ENCODE data around the gene ZNF467.

ZNF467 gene

DNA sequence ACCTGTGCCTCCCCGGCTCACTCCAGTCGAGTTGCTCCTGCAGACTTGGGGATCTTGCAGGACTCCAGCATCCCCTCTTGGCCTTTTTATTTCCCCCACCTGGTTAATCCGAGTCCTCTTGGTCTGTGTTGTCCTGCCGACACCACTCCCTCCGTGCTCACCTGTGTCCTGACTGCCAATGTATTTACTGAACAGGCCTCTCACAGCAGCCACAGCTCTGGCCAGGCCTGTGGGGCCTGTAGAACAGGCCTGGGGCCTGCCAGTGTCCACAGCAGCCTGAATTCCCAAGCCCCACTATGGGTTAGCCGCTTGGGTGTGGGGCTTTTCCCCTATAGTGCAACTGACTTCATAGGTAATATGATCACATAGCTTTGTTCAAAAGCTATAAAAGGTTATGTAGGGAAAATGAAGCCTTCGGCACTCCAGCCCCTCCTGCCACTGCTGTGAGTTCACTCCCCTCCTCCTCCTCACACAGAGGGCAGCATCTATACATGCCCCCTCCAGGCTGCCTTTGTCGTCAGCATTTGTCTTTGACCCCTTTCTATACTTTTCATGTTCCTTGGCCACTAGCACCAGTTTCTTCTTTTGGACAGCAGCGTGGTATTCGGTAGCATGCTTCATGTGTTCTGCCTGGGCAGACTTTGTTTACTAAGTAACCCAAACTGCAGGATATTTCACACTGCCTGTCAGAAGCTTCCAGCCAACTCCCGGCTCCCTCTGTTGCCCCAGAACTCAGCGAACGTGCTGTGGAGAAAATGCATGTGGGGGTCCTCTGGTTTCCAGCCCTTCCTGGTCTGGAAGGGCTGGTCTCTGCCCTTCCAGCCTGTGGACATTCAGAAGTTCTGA, 46.1 kb downstream of the ZNF467 start:
- H3K27me3 ChIP-seq (ENCODE audit: control insufficient read depth, insufficient read depth, low read length): no peaks in the 10 kb centered on the region
- no peaks in the 10 kb centered on the region for H3K9me3 ChIP-seq (ENCODE audit: control insufficient read depth, low read depth, low read length)
- H3K36me3 ChIP-seq (ENCODE audit: control insufficient read depth, low read depth, low read length): peaks cover 30% of the 10 kb centered on the region
- H3K9ac ChIP-seq (ENCODE audit: low read length): no peak overlapping the region
- no peak overlapping the region for H3K27ac ChIP-seq (ENCODE audit: low read length)
- no peak overlapping the region for H3K4me3 ChIP-seq (ENCODE audit: low read length)
- no peaks in the 10 kb centered on the region for H3K4me1 ChIP-seq (ENCODE audit: control insufficient read depth, low read depth, low read length)

DNA sequence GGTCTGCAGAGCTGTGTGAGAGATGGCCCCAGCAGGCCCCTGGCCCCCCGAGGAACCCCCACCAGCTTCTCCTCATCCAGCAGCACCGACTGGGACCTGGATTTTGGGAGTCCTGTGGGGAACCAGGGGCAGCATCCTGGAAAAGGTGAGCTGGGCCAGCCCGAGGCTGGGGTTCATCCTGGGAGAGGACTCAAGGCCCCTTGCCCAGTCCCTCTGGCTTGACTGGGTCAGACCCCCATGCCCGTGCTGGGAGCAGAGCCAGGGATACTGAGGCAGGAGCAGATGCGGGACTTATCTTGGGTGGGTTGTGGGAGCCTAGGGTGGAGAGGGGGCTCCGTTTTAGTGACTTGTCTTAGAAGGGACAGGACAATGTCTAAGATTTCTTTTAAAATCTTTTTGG, 47.5 kb downstream of the ZNF467 start:
- Histone ChIP-seq H3K4me1 (ENCODE audit: control insufficient read depth, low read depth, low read length) (no peaks in the 10 kb centered on the region), H3K9me3 (ENCODE audit: control insufficient read depth, low read depth, low read length) (no peaks in the 10 kb centered on the region), H3K4me3 (ENCODE audit: low read length) (no peak overlapping the region), H3K9ac (ENCODE audit: low read length) (no peak overlapping the region), H3K27me3 (ENCODE audit: control insufficient read depth, insufficient read depth, low read length) (no peaks in the 10 kb centered on the region), H3K27ac (ENCODE audit: low read length) (no peak overlapping the region), H3K36me3 (ENCODE audit: control insufficient read depth, low read depth, low read length) (peaks cover 36% of the 10 kb centered on the region)

DNA sequence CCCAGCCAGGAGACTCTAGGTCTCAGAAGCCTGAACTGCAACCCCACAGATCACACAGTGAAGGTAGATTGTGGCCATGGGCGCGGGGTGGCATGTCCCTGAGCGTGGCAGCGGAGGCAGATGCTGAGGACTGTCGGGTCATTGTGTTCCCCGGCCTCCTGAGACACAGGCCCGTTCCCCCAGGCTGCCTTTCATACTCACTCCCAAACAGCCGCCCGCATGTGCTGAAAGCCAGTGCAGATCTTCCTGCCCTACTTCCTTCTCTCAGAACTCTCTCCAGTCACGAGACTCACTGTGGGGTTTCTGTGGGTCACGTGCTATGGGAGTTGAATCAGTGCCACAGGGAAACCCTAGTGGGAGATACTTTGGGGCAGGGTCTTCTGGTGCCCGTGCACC, 48.0 kb downstream of the ZNF467 start:
- Histone ChIP-seq H3K27ac (ENCODE audit: low read length) (no peak overlapping the region), H3K4me1 (ENCODE audit: control insufficient read depth, low read depth, low read length) (no peaks in the 10 kb centered on the region), H3K9me3 (ENCODE audit: control insufficient read depth, low read depth, low read length) (no peaks in the 10 kb centered on the region), H3K4me3 (ENCODE audit: low read length) (no peak overlapping the region), H3K27me3 (ENCODE audit: control insufficient read depth, insufficient read depth, low read length) (no peaks in the 10 kb centered on the region), H3K36me3 (ENCODE audit: control insufficient read depth, low read depth, low read length) (peaks cover 36% of the 10 kb centered on the region), H3K9ac (ENCODE audit: low read length) (no peak overlapping the region)

DNA sequence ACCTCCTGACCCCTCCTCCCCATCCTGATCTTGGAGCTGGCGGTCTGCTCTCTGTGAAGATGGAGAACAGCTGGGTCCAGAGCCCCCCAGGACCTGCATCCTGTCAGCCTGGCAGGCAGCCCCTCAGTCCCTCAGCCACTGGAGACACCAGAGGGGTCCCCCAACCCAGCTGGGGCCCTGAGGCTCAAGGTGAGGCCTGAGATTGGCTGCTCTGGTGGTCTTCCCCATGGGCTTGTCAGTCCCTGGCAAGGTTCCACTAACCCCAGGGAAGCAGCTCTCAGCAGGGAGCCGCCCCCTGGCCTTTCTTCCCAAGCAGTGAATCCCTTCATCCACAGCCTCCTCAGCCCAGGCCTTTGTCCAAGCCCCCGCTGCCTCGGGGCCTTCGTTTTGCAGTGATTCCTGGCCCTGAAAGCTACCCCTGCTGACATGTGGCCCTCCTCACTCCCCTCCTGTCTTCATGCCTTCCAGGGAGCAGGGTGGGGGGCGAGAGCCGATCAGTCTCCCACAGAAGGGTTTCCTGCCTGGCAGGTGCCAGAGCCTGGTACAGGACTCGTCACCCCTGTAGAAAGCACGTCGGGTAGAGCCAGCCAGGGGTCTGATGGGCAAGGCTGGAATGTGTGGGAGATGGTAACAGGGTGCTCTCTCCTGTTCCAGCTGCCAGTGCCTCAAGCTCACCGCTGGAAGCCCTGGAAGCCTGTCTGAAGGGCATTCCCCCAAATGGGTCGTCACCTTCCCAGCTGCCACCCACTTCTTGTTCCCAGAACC, 48.5 kb downstream of the ZNF467 start:
- H3K4me3 ChIP-seq (ENCODE audit: low read length): no peak overlapping the region
- H3K9me3 ChIP-seq (ENCODE audit: control insufficient read depth, low read depth, low read length): no peaks in the 10 kb centered on the region
- H3K4me1 ChIP-seq (ENCODE audit: control insufficient read depth, low read depth, low read length): no peaks in the 10 kb centered on the region
- no peaks in the 10 kb centered on the region for H3K27me3 ChIP-seq (ENCODE audit: control insufficient read depth, insufficient read depth, low read length)
- peaks cover 36% of the 10 kb centered on the region for H3K36me3 ChIP-seq (ENCODE audit: control insufficient read depth, low read depth, low read length)
- no peak overlapping the region for H3K27ac ChIP-seq (ENCODE audit: low read length)
- no peak overlapping the region for H3K9ac ChIP-seq (ENCODE audit: low read length)

DNA sequence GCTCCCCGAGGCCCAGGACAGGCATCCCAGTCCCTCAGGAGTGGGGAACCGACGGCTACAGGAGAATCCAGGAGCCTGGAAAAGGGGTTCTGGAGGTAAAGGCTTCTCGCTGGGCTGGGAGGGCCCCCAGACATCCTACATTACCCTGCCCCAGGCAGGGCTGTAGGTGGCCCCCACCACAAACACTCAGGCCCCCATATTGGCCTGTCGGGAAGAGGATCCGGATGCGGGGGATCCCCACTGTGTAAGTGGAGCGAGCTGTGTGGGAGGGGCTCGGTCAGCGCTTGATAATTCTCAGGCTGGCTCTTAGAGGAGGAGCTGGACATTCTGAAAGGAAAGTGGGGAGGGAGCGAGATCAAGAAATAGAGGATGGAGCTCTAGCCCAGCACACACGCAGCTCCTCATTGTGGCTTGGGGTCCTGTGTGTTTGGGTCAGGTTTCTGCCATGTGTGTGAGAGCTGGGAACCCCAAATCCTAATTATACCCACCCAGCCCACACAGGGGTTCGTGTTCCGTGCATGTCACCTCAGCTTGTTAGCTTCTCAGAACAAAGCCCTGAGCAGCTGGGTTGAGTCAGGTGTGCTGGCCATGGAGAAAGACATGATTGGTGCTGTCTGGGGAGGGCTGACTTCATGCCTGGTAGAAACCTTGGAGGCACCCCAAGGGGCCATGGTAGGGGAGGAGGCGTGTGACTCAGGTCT, 49.4 kb downstream of the ZNF467 start:
- H3K27me3 ChIP-seq (ENCODE audit: control insufficient read depth, insufficient read depth, low read length): no peaks in the 10 kb centered on the region
- no peaks in the 10 kb centered on the region for H3K4me1 ChIP-seq (ENCODE audit: control insufficient read depth, low read depth, low read length)
- H3K36me3 ChIP-seq (ENCODE audit: control insufficient read depth, low read depth, low read length): peaks cover 36% of the 10 kb centered on the region
- H3K27ac ChIP-seq (ENCODE audit: low read length): no peak overlapping the region
- no peak overlapping the region for H3K4me3 ChIP-seq (ENCODE audit: low read length)
- H3K9ac ChIP-seq (ENCODE audit: low read length): no peak overlapping the region
- H3K9me3 ChIP-seq (ENCODE audit: control insufficient read depth, low read depth, low read length): no peaks in the 10 kb centered on the region

DNA sequence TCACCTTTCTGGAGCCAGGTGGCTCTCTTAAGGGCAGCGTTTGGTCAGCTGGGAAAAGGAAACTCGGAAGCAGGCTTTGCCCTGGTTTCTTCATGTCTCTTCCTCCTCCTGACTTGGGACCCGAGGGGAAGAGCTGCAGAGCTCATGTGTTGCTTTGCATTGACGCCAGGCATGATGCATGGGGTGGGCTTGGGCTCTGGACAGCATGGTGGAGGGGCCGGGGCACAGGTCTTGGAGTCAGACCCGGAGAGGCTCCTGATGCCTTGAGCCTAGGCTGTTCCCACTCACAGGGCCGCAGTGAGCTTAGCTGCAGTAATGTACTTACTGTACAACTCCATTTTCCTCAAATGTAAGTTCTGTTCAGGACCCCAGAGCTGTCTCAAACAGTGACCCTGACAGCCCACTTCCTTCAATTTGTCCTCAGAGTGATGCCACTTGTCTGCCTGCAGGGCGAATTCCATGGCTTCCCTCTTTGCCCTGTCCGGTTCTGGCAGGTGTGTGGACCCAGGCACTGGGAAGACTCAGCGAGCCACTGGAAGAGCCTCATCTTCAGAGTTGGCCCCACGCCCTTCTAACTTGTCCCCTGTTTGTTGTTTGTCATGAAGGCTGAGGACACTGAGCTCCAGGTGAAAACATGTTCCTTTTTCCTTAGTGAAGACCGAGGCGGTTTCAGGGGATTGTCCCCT, 50.2 kb downstream of the ZNF467 start:
- H3K4me3 ChIP-seq (ENCODE audit: low read length): no peak overlapping the region
- no peak overlapping the region for H3K9ac ChIP-seq (ENCODE audit: low read length)
- no peak overlapping the region for H3K27ac ChIP-seq (ENCODE audit: low read length)
- H3K27me3 ChIP-seq (ENCODE audit: control insufficient read depth, insufficient read depth, low read length): no peaks in the 10 kb centered on the region
- peaks cover 35% of the 10 kb centered on the region for H3K36me3 ChIP-seq (ENCODE audit: control insufficient read depth, low read depth, low read length)
- no peaks in the 10 kb centered on the region for H3K4me1 ChIP-seq (ENCODE audit: control insufficient read depth, low read depth, low read length)
- H3K9me3 ChIP-seq (ENCODE audit: control insufficient read depth, low read depth, low read length): no peaks in the 10 kb centered on the region

DNA sequence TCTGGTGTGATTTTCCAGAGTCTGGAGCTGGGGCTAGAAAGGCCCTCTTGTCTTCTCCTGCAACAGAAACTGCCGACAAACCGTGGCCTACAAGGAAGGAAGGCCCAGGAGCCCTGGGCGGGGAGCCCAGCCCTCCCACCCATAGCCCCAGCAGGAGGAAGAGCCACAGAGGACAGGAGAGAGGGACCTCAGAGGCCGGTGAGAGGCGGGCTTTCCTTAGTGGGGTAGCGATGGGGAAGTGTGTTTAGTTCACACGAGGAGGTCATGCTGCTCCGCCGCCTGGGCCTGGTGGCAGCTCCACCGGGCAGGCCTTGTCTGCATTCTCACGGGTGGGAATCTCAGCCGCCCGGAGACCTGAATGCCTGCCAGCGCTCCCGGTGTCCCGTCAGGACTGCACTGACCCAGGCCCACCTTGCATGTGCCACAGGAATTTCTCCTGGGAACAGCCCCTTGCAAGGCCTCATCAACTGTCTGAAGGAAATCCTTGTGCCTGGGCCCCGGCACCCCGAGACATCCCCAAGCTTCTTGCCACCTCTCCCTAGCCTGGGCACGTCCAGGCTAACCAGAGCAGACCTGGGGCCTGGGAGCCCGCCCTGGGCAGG, 50.9 kb downstream of the ZNF467 start:
- no peaks in the 10 kb centered on the region for H3K4me1 ChIP-seq (ENCODE audit: control insufficient read depth, low read depth, low read length)
- H3K4me3 ChIP-seq (ENCODE audit: low read length): no peak overlapping the region
- no peak overlapping the region for H3K9ac ChIP-seq (ENCODE audit: low read length)
- H3K27me3 ChIP-seq (ENCODE audit: control insufficient read depth, insufficient read depth, low read length): no peaks in the 10 kb centered on the region
- H3K27ac ChIP-seq (ENCODE audit: low read length): no peak overlapping the region
- peaks cover 30% of the 10 kb centered on the region for H3K36me3 ChIP-seq (ENCODE audit: control insufficient read depth, low read depth, low read length)
- no peaks in the 10 kb centered on the region for H3K9me3 ChIP-seq (ENCODE audit: control insufficient read depth, low read depth, low read length)

DNA sequence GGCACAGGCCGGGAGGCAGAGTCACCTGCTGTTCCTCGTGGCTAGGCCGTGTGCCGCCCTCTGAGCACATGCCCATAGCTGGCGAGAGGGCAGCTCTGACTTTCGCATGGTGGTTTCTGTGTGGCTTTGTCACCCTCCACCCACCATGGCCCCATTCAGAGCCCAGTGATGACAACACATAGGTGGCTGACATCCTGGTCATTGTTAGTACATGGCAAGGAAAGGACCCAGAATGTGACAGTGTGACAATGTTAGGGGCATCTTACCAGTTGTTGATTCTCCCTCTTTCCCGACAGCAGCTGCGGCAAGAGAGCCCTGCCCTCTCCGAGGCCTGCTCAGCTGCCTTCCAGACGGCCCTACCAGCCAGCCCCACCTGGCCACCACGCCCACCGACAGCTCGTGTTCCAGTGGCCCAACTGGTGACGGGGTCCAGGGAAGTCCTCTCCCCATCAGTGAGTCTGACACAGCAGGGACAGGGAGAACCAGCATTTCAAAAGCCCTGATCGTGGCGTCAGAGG, 52.2 kb downstream of the ZNF467 start:
- Histone ChIP-seq H3K9ac (ENCODE audit: low read length) (no peak overlapping the region), H3K27ac (ENCODE audit: low read length) (no peak overlapping the region), H3K36me3 (ENCODE audit: control insufficient read depth, low read depth, low read length) (peaks cover 26% of the 10 kb centered on the region)

DNA sequence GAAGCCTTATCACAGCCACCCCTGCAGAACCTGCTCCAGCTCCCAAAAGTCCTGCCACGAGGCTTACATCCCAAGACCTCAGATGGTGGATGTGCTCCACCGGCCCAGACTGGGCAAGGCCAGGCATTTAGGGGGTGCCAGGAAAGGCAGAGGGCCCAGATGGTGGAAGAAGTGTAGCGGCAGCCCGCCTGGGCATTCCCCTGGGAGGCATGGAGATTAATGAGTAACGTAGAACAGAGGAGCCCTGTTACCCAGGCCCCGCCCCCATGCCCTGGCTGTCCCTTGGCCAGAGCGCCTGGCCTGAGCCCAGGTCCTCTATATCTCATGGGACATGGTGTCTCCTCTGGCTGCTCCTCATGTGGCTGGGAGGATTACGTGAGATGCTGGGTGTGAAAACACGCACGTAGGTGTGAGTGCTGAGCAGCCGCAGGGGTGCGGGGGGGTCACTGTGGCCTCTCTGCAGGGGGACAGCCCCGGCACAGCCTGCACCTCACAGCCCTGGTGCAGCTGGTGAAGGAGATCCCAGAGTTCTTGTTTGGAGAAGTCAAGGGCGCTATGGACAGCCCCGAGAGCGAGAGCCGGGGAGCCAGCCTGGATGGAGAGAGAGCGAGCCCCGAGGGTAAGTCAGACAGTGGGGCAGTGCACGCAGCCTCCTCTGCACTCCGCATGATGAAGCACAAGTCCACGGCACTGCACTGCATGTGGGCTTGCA, 52.9 kb downstream of the ZNF467 start:
- no peaks in the 10 kb centered on the region for H3K4me1 ChIP-seq (ENCODE audit: control insufficient read depth, low read depth, low read length)
- H3K27ac ChIP-seq (ENCODE audit: low read length): no peak overlapping the region

More for the DNA sequence above, 52.2 kb downstream of the ZNF467 start:
- H3K9me3 ChIP-seq (ENCODE audit: control insufficient read depth, low read depth, low read length): no peaks in the 10 kb centered on the region
- no peak overlapping the region for H3K4me3 ChIP-seq (ENCODE audit: low read length)
- no peaks in the 10 kb centered on the region for H3K4me1 ChIP-seq (ENCODE audit: control insufficient read depth, low read depth, low read length)
- no peaks in the 10 kb centered on the region for H3K27me3 ChIP-seq (ENCODE audit: control insufficient read depth, insufficient read depth, low read length)

DNA sequence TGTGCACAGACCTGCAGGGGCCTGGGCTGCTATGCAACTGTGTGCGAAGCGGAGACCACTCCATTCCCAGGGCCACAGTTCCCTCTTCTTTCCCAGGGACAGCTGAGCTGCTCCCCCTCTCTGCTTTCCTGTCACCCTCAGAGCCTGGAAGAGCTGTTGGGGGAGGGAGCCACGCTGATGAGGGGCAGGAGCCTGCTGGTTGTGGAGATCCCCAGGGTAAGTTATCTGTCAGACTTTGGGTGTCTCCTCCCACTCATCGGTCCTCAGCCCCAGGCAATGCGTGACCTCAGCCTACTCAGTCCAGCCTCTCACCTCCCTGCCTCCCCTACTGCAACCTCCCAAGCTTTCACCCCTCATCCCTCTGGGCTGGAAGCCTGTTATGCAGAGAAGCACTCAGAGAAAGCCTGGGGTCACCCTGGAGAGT, 53.5 kb downstream of the ZNF467 start:
- Histone ChIP-seq H3K36me3 (ENCODE audit: control insufficient read depth, low read depth, low read length) (peaks cover 22% of the 10 kb centered on the region), H3K27ac (ENCODE audit: low read length) (no peak overlapping the region), H3K27me3 (ENCODE audit: control insufficient read depth, insufficient read depth, low read length) (no peaks in the 10 kb centered on the region)

More for the DNA sequence above, 52.9 kb downstream of the ZNF467 start:
- Histone ChIP-seq H3K9me3 (ENCODE audit: control insufficient read depth, low read depth, low read length) (no peaks in the 10 kb centered on the region), H3K9ac (ENCODE audit: low read length) (no peak overlapping the region), H3K4me3 (ENCODE audit: low read length) (no peak overlapping the region), H3K36me3 (ENCODE audit: control insufficient read depth, low read depth, low read length) (peaks cover 23% of the 10 kb centered on the region), H3K27me3 (ENCODE audit: control insufficient read depth, insufficient read depth, low read length) (no peaks in the 10 kb centered on the region)

More for the DNA sequence above, 53.5 kb downstream of the ZNF467 start:
- H3K4me1 ChIP-seq (ENCODE audit: control insufficient read depth, low read depth, low read length): no peaks in the 10 kb centered on the region
- no peaks in the 10 kb centered on the region for H3K9me3 ChIP-seq (ENCODE audit: control insufficient read depth, low read depth, low read length)
- H3K4me3 ChIP-seq (ENCODE audit: low read length): no peak overlapping the region
- H3K9ac ChIP-seq (ENCODE audit: low read length): no peak overlapping the region
